ENCODE data around the gene UST. TPM values are rescaled to one million over a fixed set of nuclear protein-coding genes. Genes with fewer than 3 reads are reported as not detected.

UST gene
- total RNA-seq, 1 experiment from 2014 or later: 32.1 TPM

DNA sequence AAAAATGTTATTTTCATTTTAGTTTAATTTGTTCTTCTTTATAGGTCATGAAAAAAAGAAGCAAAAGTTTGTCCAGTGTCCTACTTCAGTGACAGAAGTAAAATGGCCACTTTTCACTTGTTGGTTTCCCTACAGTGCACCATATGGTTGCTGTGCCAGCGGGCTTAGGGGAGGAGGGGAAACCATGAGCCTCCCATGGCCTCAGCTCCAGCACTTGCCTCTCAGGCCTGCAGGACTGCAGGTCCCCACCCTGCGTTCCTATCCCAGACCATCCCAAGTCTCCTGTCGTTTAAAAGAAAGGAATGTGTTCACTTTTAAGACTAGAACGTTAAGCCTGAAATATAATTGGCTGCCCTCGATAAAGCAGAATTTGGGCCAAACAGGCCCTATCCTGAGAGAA, 360.7 kb downstream of the UST start (continued):
- TF ChIP-seq, protein P1, sequence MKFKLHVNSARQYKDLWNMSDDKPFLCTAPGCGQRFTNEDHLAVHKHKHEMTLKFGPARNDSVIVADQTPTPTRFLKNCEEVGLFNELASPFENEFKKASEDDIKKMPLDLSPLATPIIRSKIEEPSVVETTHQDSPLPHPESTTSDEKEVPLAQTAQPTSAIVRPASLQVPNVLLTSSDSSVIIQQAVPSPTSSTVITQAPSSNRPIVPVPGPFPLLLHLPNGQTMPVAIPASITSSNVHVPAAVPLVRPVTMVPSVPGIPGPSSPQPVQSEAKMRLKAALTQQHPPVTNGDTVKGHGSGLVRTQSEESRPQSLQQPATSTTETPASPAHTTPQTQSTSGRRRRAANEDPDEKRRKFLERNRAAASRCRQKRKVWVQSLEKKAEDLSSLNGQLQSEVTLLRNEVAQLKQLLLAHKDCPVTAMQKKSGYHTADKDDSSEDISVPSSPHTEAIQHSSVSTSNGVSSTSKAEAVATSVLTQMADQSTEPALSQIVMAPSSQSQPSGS (CRISPR knock-in tag; IDR thresholded peaks at IDR 0.05; ENCODE audit: borderline replicate concordance, low read depth): no peak
- no peak for TF ChIP-seq FOXP1 (CRISPR knock-in tag; IDR thresholded peaks at IDR 0.05; ENCODE audit: borderline replicate concordance)
- no peak for TF ChIP-seq GRHL2 (CRISPR knock-in tag; IDR thresholded peaks at IDR 0.05; ENCODE audit: insufficient replicate concordance, severe bottlenecking)
- TF ChIP-seq, protein P2, sequence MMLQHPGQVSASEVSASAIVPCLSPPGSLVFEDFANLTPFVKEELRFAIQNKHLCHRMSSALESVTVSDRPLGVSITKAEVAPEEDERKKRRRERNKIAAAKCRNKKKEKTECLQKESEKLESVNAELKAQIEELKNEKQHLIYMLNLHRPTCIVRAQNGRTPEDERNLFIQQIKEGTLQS (CRISPR knock-in tag; conservative IDR thresholded peaks at IDR 0.05): no peak
- no peak for TF ChIP-seq TP53 (CRISPR knock-in tag; IDR thresholded peaks at IDR 0.05)
- no peak for TF ChIP-seq ZNF219 (CRISPR knock-in tag; IDR thresholded peaks at IDR 0.05; ENCODE audit: borderline replicate concordance)
- TF ChIP-seq TCF7 (CRISPR knock-in tag; IDR thresholded peaks at IDR 0.05; ENCODE audit: low read depth): no peak
- TF ChIP-seq GTF2I (CRISPR knock-in tag; conservative IDR thresholded peaks at IDR 0.05): no peak
- TF ChIP-seq, protein P3, sequence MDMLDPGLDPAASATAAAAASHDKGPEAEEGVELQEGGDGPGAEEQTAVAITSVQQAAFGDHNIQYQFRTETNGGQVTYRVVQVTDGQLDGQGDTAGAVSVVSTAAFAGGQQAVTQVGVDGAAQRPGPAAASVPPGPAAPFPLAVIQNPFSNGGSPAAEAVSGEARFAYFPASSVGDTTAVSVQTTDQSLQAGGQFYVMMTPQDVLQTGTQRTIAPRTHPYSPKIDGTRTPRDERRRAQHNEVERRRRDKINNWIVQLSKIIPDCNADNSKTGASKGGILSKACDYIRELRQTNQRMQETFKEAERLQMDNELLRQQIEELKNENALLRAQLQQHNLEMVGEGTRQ (CRISPR knock-in tag; IDR thresholded peaks at IDR 0.05): no peak
- TF ChIP-seq, protein P4, sequence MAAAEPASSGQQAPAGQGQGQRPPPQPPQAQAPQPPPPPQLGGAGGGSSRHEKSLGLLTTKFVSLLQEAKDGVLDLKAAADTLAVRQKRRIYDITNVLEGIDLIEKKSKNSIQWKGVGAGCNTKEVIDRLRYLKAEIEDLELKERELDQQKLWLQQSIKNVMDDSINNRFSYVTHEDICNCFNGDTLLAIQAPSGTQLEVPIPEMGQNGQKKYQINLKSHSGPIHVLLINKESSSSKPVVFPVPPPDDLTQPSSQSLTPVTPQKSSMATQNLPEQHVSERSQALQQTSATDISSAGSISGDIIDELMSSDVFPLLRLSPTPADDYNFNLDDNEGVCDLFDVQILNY (CRISPR knock-in tag; IDR thresholded peaks at IDR 0.05): no peak
- TF ChIP-seq, protein P5, sequence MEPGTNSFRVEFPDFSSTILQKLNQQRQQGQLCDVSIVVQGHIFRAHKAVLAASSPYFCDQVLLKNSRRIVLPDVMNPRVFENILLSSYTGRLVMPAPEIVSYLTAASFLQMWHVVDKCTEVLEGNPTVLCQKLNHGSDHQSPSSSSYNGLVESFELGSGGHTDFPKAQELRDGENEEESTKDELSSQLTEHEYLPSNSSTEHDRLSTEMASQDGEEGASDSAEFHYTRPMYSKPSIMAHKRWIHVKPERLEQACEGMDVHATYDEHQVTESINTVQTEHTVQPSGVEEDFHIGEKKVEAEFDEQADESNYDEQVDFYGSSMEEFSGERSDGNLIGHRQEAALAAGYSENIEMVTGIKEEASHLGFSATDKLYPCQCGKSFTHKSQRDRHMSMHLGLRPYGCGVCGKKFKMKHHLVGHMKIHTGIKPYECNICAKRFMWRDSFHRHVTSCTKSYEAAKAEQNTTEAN (CRISPR knock-in tag; IDR thresholded peaks at IDR 0.05): no peak
- no peak for TF ChIP-seq TEAD1 (CRISPR knock-in tag; IDR thresholded peaks at IDR 0.05)

DNA sequence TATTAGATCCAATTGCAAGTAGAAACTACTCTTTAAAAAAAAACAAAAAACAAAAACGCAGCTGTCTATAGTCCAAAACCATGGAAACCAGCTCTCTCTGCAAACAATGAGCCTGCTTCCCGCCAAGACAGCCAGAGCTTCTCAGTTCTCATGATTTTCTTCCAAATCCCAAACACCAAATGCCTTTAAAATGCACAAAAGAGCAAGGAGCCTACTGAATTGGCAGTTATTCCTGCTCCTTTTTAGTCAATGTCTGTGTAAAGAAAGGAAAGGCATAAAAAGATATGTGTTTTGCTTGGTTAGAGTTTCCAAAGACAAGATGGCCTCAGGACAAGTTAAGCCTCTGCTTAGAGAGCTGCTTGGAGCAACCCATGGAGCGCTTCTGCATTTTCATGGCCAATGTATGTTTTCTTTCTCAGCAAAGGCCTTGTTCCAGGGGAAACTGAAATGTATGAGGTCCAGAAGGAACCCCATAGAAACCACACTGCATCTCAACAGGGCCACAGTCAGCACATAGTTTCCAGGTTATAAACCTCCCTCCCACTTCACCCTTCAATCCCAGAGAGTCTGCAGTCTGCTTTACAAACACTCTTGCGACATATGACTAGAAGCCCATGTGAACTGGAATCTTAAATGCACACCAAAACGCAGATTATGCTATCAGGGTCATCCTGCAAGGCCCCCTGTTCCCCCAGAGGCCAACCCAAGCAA, 361.4 kb downstream of the UST start:
- Mint-ChIP-seq H3K36me3 (peaks cover 4% of the 10 kb centered on the region; the same call in 1 of the 2 replicates), H3K4me1 (no peaks in the 10 kb centered on the region), H3K4me3 (no peak overlapping the region), H3K27ac (no peak overlapping the region), H3K9me3 (peaks cover 8% of the 10 kb centered on the region), H3K27me3 (ENCODE audit: low read depth) (no peaks in the 10 kb centered on the region; the same call in 1 of the 2 replicates)
- POLR2A ChIA-PET: no interaction called here
- DNase-seq (ENCODE audit: low spot score) (no peak), ATAC-seq (no peak)
- CTCF ChIA-PET: no interaction called here
- TF ChIP-seq, protein P6, sequence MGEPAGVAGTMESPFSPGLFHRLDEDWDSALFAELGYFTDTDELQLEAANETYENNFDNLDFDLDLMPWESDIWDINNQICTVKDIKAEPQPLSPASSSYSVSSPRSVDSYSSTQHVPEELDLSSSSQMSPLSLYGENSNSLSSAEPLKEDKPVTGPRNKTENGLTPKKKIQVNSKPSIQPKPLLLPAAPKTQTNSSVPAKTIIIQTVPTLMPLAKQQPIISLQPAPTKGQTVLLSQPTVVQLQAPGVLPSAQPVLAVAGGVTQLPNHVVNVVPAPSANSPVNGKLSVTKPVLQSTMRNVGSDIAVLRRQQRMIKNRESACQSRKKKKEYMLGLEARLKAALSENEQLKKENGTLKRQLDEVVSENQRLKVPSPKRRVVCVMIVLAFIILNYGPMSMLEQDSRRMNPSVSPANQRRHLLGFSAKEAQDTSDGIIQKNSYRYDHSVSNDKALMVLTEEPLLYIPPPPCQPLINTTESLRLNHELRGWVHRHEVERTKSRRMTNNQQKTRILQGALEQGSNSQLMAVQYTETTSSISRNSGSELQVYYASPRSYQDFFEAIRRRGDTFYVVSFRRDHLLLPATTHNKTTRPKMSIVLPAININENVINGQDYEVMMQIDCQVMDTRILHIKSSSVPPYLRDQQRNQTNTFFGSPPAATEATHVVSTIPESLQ (CRISPR knock-in tag; IDR thresholded peaks at IDR 0.05): no peak
- TF ChIP-seq NFE2L1 (CRISPR knock-in tag; IDR thresholded peaks at IDR 0.05): no peak
- no peak for TF ChIP-seq ZNF121 (CRISPR knock-in tag; IDR thresholded peaks at IDR 0.05)
- TF ChIP-seq SP1 (CRISPR knock-in tag; conservative IDR thresholded peaks at IDR 0.05): no peak
- no peak for TF ChIP-seq TEAD1 (CRISPR knock-in tag; IDR thresholded peaks at IDR 0.05)
- no peak for TF ChIP-seq ZNF138 (CRISPR knock-in tag; conservative IDR thresholded peaks at IDR 0.05)
- no peak for TF ChIP-seq HMGA2 (CRISPR knock-in tag; IDR thresholded peaks at IDR 0.05)
- no peak for TF ChIP-seq EMX1 (CRISPR knock-in tag; IDR thresholded peaks at IDR 0.05)
- TF ChIP-seq NR2C2 (CRISPR knock-in tag; IDR thresholded peaks at IDR 0.05): no peak
- TF ChIP-seq, protein P7, sequence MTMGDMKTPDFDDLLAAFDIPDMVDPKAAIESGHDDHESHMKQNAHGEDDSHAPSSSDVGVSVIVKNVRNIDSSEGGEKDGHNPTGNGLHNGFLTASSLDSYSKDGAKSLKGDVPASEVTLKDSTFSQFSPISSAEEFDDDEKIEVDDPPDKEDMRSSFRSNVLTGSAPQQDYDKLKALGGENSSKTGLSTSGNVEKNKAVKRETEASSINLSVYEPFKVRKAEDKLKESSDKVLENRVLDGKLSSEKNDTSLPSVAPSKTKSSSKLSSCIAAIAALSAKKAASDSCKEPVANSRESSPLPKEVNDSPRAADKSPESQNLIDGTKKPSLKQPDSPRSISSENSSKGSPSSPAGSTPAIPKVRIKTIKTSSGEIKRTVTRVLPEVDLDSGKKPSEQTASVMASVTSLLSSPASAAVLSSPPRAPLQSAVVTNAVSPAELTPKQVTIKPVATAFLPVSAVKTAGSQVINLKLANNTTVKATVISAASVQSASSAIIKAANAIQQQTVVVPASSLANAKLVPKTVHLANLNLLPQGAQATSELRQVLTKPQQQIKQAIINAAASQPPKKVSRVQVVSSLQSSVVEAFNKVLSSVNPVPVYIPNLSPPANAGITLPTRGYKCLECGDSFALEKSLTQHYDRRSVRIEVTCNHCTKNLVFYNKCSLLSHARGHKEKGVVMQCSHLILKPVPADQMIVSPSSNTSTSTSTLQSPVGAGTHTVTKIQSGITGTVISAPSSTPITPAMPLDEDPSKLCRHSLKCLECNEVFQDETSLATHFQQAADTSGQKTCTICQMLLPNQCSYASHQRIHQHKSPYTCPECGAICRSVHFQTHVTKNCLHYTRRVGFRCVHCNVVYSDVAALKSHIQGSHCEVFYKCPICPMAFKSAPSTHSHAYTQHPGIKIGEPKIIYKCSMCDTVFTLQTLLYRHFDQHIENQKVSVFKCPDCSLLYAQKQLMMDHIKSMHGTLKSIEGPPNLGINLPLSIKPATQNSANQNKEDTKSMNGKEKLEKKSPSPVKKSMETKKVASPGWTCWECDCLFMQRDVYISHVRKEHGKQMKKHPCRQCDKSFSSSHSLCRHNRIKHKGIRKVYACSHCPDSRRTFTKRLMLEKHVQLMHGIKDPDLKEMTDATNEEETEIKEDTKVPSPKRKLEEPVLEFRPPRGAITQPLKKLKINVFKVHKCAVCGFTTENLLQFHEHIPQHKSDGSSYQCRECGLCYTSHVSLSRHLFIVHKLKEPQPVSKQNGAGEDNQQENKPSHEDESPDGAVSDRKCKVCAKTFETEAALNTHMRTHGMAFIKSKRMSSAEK (CRISPR knock-in tag; IDR thresholded peaks at IDR 0.05; ENCODE audit: borderline replicate concordance): no peak
- TF ChIP-seq, protein P8, sequence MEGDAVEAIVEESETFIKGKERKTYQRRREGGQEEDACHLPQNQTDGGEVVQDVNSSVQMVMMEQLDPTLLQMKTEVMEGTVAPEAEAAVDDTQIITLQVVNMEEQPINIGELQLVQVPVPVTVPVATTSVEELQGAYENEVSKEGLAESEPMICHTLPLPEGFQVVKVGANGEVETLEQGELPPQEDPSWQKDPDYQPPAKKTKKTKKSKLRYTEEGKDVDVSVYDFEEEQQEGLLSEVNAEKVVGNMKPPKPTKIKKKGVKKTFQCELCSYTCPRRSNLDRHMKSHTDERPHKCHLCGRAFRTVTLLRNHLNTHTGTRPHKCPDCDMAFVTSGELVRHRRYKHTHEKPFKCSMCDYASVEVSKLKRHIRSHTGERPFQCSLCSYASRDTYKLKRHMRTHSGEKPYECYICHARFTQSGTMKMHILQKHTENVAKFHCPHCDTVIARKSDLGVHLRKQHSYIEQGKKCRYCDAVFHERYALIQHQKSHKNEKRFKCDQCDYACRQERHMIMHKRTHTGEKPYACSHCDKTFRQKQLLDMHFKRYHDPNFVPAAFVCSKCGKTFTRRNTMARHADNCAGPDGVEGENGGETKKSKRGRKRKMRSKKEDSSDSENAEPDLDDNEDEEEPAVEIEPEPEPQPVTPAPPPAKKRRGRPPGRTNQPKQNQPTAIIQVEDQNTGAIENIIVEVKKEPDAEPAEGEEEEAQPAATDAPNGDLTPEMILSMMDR (IDR thresholded peaks at IDR 0.05): no peak
- no peak for TF ChIP-seq TCF7 (CRISPR knock-in tag; IDR thresholded peaks at IDR 0.05; ENCODE audit: low read depth)
- TF ChIP-seq RELA (CRISPR knock-in tag; IDR thresholded peaks at IDR 0.05; ENCODE audit: borderline replicate concordance): no peak

All from WTC11 (cell line).